H9 (cell line): Measurements from ENCODE around the gene KCNMA1. TPM values are rescaled to one million over a fixed set of nuclear protein-coding genes. Genes with fewer than 3 reads are reported as not detected.

Source experiments
- DNase-seq: peaks from one replicate; pipeline ENCODE4 v3.0.0-alpha.2; 2017
- H2AFZ ChIP-seq: one replicate; pipeline ENCODE4 v1.6.1; 2013; ENCODE audit warnings: mild to moderate bottlenecking, low read length, control low read depth, moderate library complexity
- H2AK5ac ChIP-seq: 2 replicates; pipeline ENCODE4 v1.6.1; 2013; ENCODE audit warnings: low read length, control low read depth, mixed read lengths; ENCODE audit not compliant: insufficient read length
- H2BK120ac ChIP-seq: one replicate; pipeline ENCODE4 v1.6.1; 2013; ENCODE audit warnings: low read depth, mild to moderate bottlenecking, low read length, control low read depth, inconsistent platforms; ENCODE audit not compliant: poor library complexity, severe bottlenecking
- H2BK12ac ChIP-seq: 2 replicates; pipeline ENCODE4 v1.6.1; 2013; ENCODE audit warnings: low read length, control low read depth, mixed read lengths, low read depth; ENCODE audit not compliant: insufficient read length
- H2BK15ac ChIP-seq: 2 replicates; pipeline ENCODE4 v1.6.1; 2013; ENCODE audit warnings: low read depth, low read length, control low read depth
- H2BK20ac ChIP-seq: one replicate; pipeline ENCODE4 v1.6.1; 2013; ENCODE audit warnings: low read depth, mild to moderate bottlenecking, low read length, control low read depth, inconsistent platforms; ENCODE audit not compliant: poor library complexity, severe bottlenecking
- H2BK5ac ChIP-seq: 2 replicates; pipeline ENCODE4 v1.6.1; 2013; ENCODE audit warnings: low read length, control low read depth, mixed read lengths; ENCODE audit not compliant: insufficient read length
- H3K14ac ChIP-seq: 2 replicates; pipeline ENCODE4 v1.6.1; 2013; ENCODE audit warnings: low read length, control low read depth; ENCODE audit not compliant: insufficient read depth
- H3K18ac ChIP-seq: 2 replicates; pipeline ENCODE4 v1.6.1; 2013; ENCODE audit warnings: low read depth, mild to moderate bottlenecking, mixed read lengths, low read length, control low read depth; ENCODE audit not compliant: insufficient read length
- H3K23ac ChIP-seq: 2 replicates; pipeline ENCODE4 v1.6.1; 2013; ENCODE audit warnings: low read length, control low read depth, mixed read lengths, low read depth; ENCODE audit not compliant: insufficient read length
- H3K23me2 ChIP-seq: 2 replicates; pipeline ENCODE4 v1.6.1; 2013; ENCODE audit warnings: low read depth, mild to moderate bottlenecking, mixed read lengths, low read length, control low read depth; ENCODE audit not compliant: insufficient read length, poor library complexity, severe bottlenecking
- H3K27ac ChIP-seq: 2 replicates; pipeline ENCODE4 v1.5.1; 2013; ENCODE audit warnings: low read length, control low read depth, mixed read lengths, low read depth; ENCODE audit not compliant: insufficient read length
- H3K27me3 ChIP-seq: 2 replicates; pipeline ENCODE4 v1.6.1; 2013; ENCODE audit warnings: low read length, control low read depth, inconsistent platforms; ENCODE audit not compliant: insufficient read depth
- H3K4ac ChIP-seq: 2 replicates; pipeline ENCODE4 v1.6.1; 2013; ENCODE audit warnings: low read depth, mild to moderate bottlenecking, control low read depth, inconsistent platforms, low read length, moderate library complexity
- H3K4me1 ChIP-seq: 2 replicates; pipeline ENCODE4 v1.6.1; 2013; ENCODE audit warnings: low read length, control low read depth, inconsistent platforms; ENCODE audit not compliant: insufficient read depth
- H3K4me2 ChIP-seq: 2 replicates; pipeline ENCODE4 v1.6.1; 2013; ENCODE audit warnings: low read length, control low read depth, mixed read lengths; ENCODE audit not compliant: insufficient read length, insufficient read depth
- H3K56ac ChIP-seq: 2 replicates; pipeline ENCODE4 v1.6.1; 2013; ENCODE audit warnings: low read depth, mild to moderate bottlenecking, mixed read lengths, low read length, control low read depth; ENCODE audit not compliant: insufficient read length
- H3K79me1 ChIP-seq: 2 replicates; pipeline ENCODE4 v1.6.1; 2013; ENCODE audit warnings: low read depth, mild to moderate bottlenecking, moderate library complexity, low read length, control low read depth, inconsistent platforms; ENCODE audit not compliant: insufficient read depth, poor library complexity, severe bottlenecking
- H3K79me2 ChIP-seq: 2 replicates; pipeline ENCODE4 v1.6.1; 2013; ENCODE audit warnings: low read length, control low read depth, inconsistent platforms; ENCODE audit not compliant: insufficient read depth
- H3K9ac ChIP-seq: 2 replicates; pipeline ENCODE4 v1.6.1; 2013; ENCODE audit warnings: low read length, control low read depth, mixed read lengths; ENCODE audit not compliant: insufficient read length; ENCODE audit errors: extremely low read depth
- H3K9me3 ChIP-seq: one replicate; pipeline ENCODE4 v1.6.1; 2013; ENCODE audit warnings: low read depth, low read length, inconsistent platforms; ENCODE audit not compliant: control insufficient read depth
- H3T11ph ChIP-seq: one replicate; pipeline ENCODE4 v1.6.1; 2013; ENCODE audit warnings: mild to moderate bottlenecking, low read length, control low read depth, inconsistent platforms
- H4K20me1 ChIP-seq: one replicate; pipeline ENCODE4 v1.6.1; 2013; ENCODE audit not compliant: control insufficient read depth, insufficient read length, insufficient read depth
- H4K5ac ChIP-seq: 2 replicates; pipeline ENCODE4 v1.6.1; 2013; ENCODE audit warnings: low read depth, mild to moderate bottlenecking, mixed read lengths, low read length, control low read depth; ENCODE audit not compliant: insufficient read length
- H4K8ac ChIP-seq: replicated peaks from 2 replicates; pipeline ENCODE4 v1.6.1; 2013; ENCODE audit warnings: low read length, control low read depth, mixed read lengths, low read depth; ENCODE audit not compliant: insufficient read length
- H4K91ac ChIP-seq: 2 replicates; pipeline ENCODE4 v1.6.1; 2013; ENCODE audit warnings: low read depth, mild to moderate bottlenecking, moderate library complexity, mixed read lengths, low read length, control low read depth; ENCODE audit not compliant: insufficient read length
- H3K27ac Mint-ChIP-seq, 3 experiments: 2 replicates in 2 of 3; 3 replicates in 1 of 3; pipeline ENCODE4 v1.8.0; 2020 to 2021; ENCODE audit warnings: mixed read lengths in 3 of 3, mild to moderate bottlenecking in 1 of 3, moderate library complexity in 1 of 3
- H3K27me3 Mint-ChIP-seq: 2 replicates; pipeline ENCODE4 v1.8.0; 2021; ENCODE audit warnings: low read depth, mild to moderate bottlenecking, moderate library complexity, mixed read lengths
- H3K36me3 Mint-ChIP-seq, 3 experiments: 2 replicates in 2 of 3; 3 replicates in 1 of 3; pipeline ENCODE4 v1.8.0; 2020 to 2021; ENCODE audit warnings: low read depth in 3 of 3, mixed read lengths in 3 of 3; ENCODE audit not compliant: insufficient read depth in 1 of 3
- H3K4me1 Mint-ChIP-seq, 2 experiments: 2 replicates each; pipeline ENCODE4 v1.8.0; 2020; ENCODE audit warnings: mixed read lengths in 2 of 2
- H3K4me3 Mint-ChIP-seq, 2 experiments: 2 replicates in 1 of 2; 3 replicates in 1 of 2; pipeline ENCODE4 v1.8.0; 2020 to 2021; ENCODE audit warnings: mild to moderate bottlenecking in 2 of 2, mixed read lengths in 2 of 2, moderate library complexity in 1 of 2
- H3K9me3 Mint-ChIP-seq, 2 experiments: 2 replicates in 1 of 2; 3 replicates in 1 of 2; pipeline ENCODE4 v1.8.0; 2020; ENCODE audit warnings: mild to moderate bottlenecking in 2 of 2, mixed read lengths in 2 of 2, moderate library complexity in 1 of 2
- CTCF ChIP-seq: fragments of 200-600 bp; sonication (generic); conservative IDR thresholded peaks from 3 replicates; pipeline ENCODE4 v1.8.0; 2021; ENCODE audit warnings: antibody characterized with exemption, mild to moderate bottlenecking
- WGBS: extraction: QIAGEN DNeasy Blood & Tissue Kit; methylation state at CpG from one replicate; pipeline ENCODE4 v1.1.7; 2013; ENCODE audit warnings: missing lambda C conversion rate, low lambda C conversion rate, mixed read lengths; ENCODE audit not compliant: insufficient read length; ENCODE audit errors: extremely low coverage; 5-methylcytosine and 5-hydroxymethylcytosine counted together
- total RNA-seq: library from RNA; stranded (reverse); gene quantifications from 2 replicates; pipeline ENCODE4 v1.2.1, GENCODE V29; 2021

KCNMA1 gene
- total RNA-seq, 1 experiment from 2014 or later: 2.0 TPM

- no peak overlapping the region for H3K4me3 Mint-ChIP-seq
- no peak for TF ChIP-seq CTCF
- H3K9me3 Mint-ChIP-seq: no peaks in the 10 kb centered on the region
- Histone ChIP-seq H4K20me1 (no peaks in the 10 kb centered on the region), H3K79me2 (no peaks in the 10 kb centered on the region), H2BK5ac (no peak overlapping the region), H3K79me1 (no peaks in the 10 kb centered on the region), H3K9me3 (no peaks in the 10 kb centered on the region), H3K4me1 (peaks cover 8% of the 10 kb centered on the region; the same call in 1 of the 2 replicates), H3K14ac (no peak overlapping the region), H3K4ac (no peak overlapping the region), H3K4me2 (no peak overlapping the region), H2AFZ (no peak overlapping the region), H2BK20ac (no peak overlapping the region), H3K27ac (no peak overlapping the region), H3K18ac (no peak overlapping the region), H4K91ac (no peak overlapping the region), H2BK15ac (no peak overlapping the region), H3K23me2 (no peaks in the 10 kb centered on the region), H3K27me3 (no peaks in the 10 kb centered on the region; the same call in 1 of the 2 replicates), H3K56ac (no peak overlapping the region), H4K5ac (no peak overlapping the region), H2BK120ac (no peak overlapping the region), H2BK12ac (no peak overlapping the region), H3K9ac (no peak overlapping the region), H3K23ac (no peak overlapping the region), H3T11ph (no peak overlapping the region), H2AK5ac (no peak overlapping the region), H4K8ac (no peak overlapping the region)
- H3K4me1 Mint-ChIP-seq: peaks cover 21 to 23% of the 10 kb centered on the region in 2 experiments
- DNase-seq: no peak
- no CpG with 5 or more reads among the region's 1 CpG for WGBS
- no peaks in the 10 kb centered on the region for H3K36me3 Mint-ChIP-seq
- H3K27me3 Mint-ChIP-seq: no peaks in the 10 kb centered on the region; the same call in 1 of the 2 replicates
- H3K27ac Mint-ChIP-seq: no peak overlapping the region
Observed at GRCh38 chr10:77315496-77316129, 322.0 kb downstream of the KCNMA1 start.
